ENCODE measurements around the gene POLRMT.

Gene POLRMT

DNA sequence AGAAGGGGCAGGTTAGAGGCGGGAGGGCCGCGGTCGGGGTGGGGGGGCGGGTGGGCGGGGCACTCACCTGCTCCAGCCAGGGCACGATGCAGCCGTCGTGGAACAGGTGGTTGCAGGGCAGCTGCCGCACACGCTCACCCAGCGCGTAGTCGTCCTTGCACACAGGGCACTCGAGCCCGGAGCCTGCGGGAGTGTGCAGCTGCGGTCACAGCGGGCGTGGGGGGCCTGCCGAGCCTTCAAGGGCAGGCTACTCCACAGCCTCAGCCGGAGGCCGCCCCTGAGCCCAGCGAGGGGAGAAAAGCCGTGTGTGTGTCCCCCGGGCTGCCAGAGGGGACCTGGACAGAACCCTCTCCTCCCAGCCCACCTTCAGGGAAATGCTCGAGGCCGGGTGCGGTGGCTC, 15.0 kb upstream of the POLRMT start:
- DNase-seq (ENCODE audit: low read depth in 1 of 2, low spot score in 1 of 2): no peak

DNA sequence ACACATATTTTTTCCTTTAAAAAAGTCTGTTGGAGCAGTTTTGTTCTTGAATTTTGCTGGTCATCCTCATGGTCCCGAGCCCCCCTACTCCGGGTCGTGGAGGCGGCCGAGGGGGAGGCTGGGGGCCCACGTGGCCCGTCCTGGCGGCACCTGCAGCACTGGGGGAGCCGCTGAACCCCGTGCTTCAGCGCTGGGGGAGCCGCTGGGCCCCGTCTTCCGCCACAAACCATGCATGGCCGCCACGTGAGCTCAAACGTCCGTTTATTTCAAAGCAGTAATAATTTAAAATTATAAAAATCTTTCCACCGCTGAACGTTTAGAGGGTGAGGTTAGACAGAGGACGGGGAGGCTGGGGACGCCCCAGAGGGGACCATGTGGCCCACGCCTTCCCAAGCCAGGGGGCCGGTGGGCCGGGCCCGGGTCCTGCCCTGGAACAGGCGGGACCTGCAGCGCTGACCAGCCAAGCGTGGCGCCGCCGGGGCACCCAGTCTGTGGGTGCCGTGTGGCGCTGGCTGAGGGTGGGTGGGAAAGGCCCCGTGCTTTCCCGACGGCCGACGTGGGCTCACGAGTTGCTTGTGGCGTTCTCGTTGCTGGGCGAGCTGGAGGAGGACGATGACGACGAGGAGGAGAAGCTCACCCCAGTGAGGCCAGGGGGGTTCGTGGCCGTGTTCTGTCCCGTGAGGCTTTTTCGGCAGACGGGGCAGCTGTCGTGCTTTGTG, 14.4 kb upstream of the POLRMT start:
- DNase-seq (ENCODE audit: low read depth in 1 of 2, low spot score in 1 of 2): no peak

DNA sequence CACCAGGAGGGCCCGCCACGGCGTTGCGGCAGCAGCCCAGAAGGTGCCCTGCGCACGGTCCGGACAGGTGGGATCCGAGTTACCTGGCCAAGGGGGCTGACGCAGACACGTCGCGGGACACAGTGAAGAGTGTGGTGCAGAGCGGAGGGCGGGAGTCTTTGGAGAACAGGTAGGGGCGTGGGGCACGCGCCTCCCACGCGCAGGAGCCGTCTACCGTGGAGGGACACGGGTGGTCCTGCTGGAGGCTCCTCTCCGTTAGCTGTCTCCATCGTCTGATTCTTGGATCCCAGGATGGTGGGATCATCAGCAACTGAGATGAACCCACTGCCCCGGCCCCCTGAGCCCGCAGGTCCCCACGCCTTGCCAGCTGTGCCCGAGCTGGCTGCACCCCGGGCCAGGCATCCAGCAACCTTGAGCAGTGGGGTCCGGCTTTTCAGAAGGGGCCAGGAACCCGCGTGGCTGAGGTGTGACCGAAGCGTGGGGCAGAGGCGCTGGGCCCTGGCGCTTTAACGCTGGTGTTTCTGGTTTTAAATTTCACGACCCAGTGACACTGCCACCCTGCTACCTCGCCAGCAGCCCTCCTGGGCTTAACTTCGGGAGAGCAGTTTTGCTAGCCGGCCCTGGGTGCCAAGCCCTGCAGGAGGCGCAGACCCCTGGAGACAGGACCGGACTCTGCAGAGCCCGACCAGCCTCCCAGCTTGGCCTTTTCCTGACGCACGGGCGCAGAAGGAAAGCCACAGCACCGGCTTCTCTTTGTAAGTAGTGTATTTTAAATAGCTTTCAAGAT, 13.6 kb upstream of the POLRMT start:
- DNase-seq (ENCODE audit: low read depth in 1 of 2, low spot score in 1 of 2): no peak

DNA sequence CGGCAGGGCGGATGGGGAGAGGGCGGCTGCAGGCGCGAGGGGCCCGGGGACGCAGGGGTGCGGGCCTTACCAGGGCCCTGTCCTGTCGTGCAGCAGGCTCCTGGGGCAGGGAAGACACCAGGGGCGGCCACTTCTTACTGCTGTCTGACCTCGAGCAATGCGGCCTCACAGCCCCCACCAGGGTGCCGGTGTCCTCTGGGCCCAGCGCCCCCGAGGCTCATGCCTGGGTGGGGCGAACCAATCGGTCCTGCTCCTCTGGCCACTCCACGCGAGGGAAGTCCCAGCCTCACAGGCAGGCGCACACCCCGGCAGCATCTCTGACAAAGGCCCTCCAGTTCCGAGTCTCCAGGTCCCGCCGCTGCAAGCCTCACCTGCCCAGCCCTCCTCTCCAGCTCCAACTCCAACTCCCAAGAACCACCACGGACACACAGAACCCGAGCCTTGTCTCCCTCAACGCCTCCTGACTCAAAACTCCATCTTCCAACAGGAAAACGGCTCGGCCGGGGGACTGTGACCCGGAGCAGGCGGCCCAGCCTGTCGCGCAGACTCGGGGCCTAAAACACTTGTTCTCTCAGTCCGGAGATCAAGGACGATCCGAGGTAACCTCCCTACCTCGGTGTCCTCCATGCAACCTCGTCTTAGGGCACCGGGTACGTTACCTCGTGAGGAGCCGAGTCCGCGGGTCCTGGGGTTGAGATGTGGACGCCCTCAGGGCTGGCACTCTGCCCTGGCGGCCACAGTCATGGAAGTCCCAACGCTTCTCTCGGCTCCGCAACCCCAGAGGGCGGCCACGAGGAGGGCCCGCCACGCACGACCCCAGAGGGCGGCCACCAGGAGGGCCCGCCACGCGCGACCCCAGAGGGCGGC, 12.8 kb upstream of the POLRMT start:
- no peak for DNase-seq (ENCODE audit: low read depth in 1 of 2, low spot score in 1 of 2)

DNA sequence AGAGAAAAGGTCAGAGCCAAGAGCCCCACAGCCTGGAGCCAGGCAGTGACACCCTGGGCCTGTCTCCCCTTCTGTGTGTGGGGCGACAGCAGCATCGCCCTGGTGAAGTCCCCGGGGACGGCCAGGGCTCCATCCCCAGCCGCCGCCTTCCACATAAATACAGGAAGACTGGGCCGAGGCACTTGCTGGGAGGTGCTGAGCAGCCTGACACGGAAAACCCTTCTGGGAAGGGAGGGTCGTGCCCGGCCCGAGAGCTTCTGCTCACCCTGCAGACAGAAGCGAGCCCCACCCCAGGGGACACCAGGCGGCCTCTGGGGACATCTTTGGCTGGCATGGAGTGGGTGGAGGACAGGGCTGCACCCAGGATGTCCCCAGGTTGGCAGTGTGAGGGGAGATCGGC, 11.5 kb upstream of the POLRMT start:
- no peak for DNase-seq (ENCODE audit: low read depth in 1 of 2, low spot score in 1 of 2)

DNA sequence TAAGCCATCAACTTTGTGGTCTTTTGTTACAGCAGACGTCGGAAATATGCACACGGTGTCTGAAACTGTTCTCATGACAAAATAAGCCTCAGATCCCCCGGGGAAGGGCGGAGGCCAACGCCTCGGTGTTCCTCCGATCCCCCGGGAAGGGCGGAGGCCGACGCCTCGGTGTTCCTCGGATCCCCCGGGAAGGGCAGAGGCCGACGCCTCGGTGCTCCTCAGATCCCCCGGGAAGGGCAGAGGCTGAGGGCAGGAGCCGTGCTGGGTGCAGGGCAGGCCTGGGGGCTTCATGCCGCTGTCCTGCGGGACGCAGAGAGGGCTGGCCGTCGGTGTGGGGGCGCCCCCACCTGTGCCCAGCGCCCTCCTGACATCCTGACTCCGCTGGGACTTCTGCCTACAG, 11.0 kb upstream of the POLRMT start:
- no peak for DNase-seq (ENCODE audit: low read depth in 1 of 2, low spot score in 1 of 2)

DNA sequence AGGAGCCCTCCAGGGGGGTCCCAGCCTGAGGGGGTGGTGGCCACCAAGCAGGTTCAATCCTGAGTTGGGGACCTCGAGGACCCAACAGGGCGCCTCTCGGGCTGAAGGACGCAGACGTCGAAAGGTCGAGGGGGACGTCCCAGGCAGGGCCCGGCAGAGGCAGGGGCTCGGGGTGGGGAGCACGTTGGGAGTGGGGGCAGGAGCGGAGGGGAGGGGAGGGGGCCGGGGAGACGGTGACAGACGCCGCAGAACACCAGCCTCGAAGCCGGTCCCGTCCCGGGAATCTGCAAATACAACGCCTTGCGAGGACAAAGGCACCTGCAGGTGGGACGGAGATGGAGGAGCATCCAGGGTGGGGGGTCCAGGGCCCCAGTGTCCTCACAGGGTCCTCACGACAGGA, 10.4 kb upstream of the POLRMT start:
- no peak for DNase-seq (ENCODE audit: low read depth in 1 of 2, low spot score in 1 of 2)

DNA sequence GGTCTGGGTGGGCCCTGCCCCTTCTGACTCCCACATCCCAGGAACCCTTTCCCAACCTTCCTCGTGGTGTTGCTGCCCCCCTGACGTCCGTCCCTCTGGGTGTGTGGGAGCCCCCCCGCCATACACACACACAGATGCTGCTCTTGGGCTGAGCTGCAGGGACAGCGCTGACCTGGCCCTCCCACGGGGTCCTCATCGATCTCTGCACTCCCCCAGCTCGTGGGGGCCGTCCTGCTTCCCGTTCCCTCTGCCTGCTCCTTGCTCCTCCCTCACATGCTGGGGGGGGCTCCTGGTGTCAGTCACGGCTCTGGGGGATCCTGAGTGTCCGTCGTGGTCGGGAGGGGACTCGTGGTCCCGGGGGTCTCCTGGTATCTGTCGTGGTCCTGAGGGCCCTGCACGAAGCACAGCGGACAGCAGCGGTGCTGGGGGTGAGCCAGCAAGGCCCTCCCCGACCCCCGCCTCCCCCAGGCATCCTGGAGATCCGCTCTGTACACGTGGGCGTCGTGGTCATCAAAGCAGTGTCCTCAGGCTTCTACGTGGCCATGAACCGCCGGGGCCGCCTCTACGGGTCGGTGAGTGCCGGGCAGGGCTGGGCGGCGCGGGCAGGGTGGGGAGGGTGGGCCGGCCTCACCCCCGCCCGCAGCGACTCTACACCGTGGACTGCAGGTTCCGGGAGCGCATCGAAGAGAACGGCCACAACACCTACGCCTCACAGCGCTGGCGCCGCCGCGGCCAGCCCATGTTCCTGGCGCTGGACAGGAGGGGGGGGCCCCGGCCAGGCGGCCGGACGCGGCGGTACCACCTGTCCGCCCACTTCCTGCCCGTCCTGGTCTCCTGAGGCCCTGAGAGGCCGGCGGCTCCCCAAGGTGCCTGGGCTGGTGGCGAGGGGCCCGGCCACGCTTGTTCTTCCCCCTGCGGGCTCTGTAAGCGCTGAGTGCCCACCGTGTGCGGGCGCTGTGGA, 9.7 kb upstream of the POLRMT start:
- DNase-seq (ENCODE audit: low read depth in 1 of 2, low spot score in 1 of 2): no peak

DNA sequence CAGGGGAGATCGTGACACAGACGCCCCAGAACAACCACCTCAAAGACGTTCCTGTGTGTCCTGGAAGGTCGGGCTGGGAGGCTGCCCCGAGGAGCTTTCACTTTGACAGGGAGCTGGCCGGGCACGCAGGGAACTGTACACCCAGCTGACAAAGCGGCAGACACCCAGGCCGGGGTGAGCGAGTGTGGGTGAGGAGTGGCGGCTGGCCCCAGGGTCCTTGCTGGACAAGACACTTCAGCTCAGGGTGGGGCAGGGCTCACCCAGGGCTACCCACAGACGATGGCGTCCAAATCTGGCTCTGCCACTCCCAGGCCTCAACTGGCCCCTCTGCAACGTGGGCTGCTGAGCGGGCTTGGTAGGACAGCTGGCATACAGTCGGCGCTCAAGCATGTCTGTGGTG, 8.4 kb upstream of the POLRMT start:
- no peak for DNase-seq (ENCODE audit: low read depth in 1 of 2, low spot score in 1 of 2)

DNA sequence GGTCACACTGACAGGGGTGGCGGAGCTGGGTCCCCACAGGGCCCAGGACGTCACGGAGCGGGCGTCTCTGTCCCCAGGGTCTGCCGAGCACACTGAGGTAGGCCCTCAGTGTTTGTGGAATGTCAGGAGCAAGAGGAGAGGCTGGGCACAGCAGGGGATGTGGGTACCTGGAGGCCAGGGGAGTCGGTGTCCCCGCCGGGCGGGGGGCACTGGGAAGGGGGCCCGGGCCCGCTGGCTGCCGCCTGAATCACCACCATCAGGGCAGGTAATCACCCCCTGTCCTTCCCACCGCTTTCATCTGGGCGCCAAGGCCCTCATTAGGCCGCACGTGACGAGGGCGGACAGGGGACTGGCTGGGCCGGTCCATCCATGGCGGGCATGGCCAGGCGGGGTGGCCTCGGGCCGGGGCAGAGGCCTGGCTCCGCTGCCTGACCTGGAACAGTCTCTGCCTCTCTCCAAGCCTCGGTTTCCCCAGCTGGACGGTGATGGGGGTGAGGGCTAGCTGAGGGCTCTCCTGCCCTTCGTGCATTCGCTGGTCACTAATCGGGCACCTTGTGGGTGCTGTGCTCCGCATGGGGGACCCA, 7.4 kb upstream of the POLRMT start:
- no peak for DNase-seq (ENCODE audit: low read depth in 1 of 2, low spot score in 1 of 2)

DNA sequence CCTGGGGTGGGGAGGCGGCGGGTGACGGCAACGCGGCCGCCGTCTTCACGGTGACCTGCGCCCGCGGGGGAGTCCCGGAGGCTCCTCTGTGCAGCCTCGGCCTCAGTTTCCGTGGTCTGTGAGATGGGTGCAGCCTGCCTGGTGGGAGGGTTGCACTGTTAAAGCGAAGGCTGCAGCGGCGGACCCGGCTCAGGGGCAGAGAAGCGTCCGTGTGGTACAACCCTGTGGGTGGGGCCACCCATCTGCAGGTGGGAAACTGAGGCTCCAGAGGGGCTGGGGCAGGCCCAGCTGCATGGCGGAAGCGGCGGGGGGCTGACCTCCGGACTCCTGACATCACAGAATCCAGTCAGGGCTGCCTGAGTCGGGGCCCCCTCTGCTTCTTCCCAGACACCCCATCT, 6.8 kb upstream of the POLRMT start:
- DNase-seq (ENCODE audit: low read depth in 1 of 2, low spot score in 1 of 2): no peak

DNA sequence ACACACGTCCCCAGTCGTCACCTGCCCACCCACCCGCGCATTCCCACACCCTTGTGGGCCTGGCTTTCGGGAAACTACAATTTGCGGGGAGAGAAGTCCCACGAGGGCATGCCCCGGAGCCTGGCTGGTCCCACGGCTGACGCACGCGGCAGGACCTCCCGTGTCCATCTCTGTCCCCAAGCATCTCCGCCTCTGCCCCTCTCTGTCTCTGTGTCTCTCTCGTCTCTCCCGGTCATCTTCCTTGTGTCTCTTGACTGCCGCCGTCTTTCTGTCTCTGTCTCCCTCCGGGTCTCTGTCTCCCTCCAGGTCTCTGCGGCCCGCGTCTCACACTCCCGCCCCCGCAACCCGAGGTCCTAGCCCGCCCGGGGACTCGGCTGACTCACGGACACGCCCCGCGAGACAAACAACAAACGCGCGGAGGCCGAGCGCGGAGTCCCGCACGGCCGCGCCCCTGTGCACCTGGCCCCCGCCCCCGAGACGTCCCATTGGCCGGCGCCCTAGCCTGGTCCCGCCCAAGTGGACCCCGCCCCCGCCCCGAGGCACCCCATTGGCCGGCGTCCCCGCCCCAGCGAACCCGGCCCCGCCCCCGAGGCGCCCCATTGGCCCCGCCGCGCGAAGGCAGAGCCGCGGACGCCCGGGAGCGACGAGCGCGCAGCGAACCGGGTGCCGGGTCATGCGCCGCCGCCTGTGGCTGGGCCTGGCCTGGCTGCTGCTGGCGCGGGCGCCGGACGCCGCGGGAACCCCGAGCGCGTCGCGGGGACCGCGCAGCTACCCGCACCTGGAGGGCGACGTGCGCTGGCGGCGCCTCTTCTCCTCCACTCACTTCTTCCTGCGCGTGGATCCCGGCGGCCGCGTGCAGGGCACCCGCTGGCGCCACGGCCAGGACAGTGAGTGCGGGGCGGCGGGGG, 6.2 kb upstream of the POLRMT start, which contains the start of gene FGF22:
Gene FGF22 (plus strand): TSS at position 627 of the 908 bp plus-strand sequence. CDS start 47 bp downstream, at position 674.
- peak; percentile 96 for DNase-seq (ENCODE audit: low read depth in 1 of 2, low spot score in 1 of 2)

DNA sequence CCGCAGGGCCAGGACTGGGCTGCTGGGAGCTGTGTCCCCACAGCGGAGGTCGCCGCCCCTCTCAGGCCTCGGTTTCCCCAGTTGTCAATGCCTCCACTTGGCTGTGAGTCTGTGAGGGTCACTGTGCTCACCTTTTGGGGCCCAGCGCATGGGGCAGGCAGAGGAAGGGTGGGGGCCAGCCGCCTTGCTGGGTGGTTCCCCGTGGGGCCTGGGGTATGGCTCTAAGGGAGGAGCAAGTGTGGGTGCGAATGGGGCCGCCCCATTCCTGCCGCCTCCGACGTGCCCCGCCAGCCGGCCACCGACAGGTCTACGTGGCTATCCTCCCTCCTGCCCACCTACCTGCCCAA, 5.5 kb upstream of the POLRMT start:
- DNase-seq (ENCODE audit: low read depth in 1 of 2, low spot score in 1 of 2): no peak

DNA sequence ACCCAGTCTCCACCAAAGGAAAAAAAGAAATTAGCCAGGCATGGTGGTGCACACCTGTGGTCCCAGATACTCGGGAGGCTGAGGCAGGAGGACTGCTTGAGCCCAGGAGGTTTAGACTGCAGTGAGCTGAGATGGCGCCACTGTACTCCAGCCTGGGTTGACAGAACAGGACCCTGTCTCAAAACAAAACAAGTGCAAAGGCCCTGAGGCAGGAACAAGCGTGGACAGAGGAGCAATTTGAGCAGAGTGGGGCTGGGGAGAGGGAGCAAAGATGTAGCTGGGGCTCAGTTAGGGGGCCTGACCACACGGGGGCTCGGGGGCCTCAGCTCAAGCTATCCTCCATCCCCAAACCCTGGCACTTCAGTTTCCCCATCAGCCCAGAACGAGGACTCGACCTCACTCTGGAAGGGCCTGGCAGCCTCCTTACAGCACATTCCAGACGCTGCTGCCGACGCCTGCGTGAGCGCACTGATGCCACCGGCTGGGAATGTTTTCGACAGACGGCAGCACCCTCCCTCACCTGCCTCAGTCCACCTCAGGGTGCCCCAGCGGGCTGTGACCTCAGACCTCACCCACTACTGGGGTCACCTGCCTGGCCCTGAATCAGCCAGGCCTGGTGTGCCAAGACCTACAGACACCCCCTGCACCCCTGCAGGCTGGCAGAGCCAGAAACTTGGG, 1.8 kb upstream of the POLRMT start:
- DNase-seq (ENCODE audit: low read depth in 1 of 2, low spot score in 1 of 2): no peak

DNA sequence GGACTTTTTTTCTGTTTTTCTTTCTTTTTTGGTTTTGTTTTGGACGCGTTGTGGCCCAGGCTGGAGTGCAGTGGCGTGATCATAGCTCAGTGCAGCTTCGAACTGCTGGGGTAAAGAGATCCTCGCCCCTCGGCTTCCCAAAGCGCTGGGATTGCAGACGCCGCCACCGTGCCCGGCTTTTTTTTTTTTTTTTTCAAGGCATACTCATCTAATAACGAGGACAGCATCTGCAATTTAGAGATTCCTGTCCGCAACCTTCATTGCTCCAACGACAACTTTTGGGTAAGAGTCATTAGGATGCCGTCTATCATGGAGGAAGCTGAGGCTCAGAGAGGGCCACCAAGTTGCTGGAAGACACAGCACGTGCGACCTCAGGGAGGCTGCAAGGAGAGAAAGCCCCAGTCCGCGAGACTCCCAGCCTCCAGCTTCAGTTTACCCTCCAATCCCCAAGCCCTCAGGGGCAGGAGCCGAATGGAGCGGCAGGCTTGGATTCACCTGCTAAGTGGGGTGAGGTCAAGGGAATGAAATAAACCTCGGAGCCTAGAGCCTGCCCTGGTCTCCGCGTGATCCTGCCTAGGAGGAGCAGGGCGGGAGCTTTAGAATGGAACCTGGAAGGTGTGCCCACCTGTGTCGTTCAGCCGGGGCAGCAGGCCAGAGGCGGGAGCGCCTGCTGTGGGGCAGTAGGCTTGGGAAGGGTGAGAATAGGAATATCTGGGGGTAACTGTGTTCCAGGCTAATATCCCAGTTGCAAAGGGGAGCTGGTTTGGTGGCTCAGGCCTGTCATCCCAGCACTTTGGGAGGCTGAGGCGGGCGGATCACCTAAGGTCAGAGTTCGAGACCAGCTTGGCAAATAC, 676 bp upstream of the POLRMT start:
- DNase-seq (ENCODE audit: low read depth in 1 of 2, low spot score in 1 of 2): no peak

DNA sequence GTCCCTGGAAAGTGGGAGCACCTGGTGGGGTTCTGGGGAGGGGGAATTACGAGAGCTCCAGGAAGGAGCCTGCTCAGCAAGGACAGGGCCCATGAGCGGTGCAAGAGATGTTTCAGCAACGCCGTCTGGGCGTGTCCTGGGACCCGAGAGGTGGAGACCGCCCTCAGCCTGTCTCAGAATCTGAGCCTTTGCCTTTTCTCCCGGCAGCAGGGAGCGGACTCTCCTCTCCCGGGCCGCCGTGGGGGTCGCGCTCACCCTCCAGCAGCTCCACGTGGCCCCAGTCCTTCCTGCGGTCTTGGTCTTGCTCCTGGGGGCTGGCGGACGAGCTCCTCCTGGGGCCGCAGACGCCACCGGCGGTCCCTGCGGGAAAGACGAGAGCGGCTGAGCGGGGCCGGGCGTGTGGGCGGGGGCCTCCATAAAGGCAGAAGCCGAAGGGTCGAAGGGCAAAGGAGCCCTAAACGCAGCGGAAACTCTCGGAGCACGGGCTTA, 714 bp downstream of the POLRMT start:
- peak in 1 of 2 donors; percentile 22 for DNase-seq (ENCODE audit: low read depth in 1 of 2, low spot score in 1 of 2)

DNA sequence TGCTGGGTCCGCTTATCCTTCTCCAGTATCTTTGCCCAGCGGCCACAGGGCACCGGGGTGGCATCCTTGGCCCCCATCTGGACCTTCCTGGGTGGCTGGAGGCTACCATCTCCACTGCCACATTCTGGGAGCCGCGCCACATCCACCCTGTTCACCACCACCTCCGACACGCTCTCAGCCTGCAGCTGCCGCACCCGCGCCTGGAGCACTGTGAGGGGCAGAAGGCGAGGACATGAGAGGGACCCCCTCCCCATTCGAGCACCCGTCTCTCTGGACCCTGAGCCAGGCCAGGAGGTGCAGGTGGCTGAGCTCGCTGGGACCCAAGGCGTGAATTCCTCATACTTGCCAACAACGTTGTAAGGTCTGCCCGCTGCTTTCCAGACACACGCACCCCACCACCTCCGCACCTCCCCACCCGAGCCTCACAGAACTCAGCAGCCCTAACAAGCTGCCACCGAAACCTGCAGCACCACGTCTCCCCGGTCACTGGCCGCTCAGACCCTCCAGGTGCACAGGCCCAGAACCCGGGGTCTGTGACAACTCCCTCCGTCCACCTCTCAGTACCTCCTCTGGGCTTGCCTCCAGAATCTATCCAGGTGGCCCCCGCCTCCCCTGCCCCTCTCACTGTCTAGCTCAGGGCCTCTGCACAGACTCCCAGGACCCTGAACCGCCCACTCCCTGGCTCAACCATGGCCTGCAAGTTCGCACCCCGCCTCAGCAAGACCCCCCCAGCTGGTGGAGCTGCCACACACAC, 3.2 kb downstream of the POLRMT start:
- no peak for DNase-seq (ENCODE audit: low read depth in 1 of 2, low spot score in 1 of 2)

All from stimulated activated CD4-positive, alpha-beta T cell treated with anti-CD3 and anti-CD28 coated beads, Interleukin-15, amount 100 ng/mL, for 1 hour (primary cell).